Neural cell (in vitro differentiated cells): ENCODE results near the gene CARHSP1. TPM values are rescaled to one million over a fixed set of nuclear protein-coding genes. Genes with fewer than 3 reads are reported as not detected.

Experiments used
- H2AFZ ChIP-seq: fragments of 200-600, 300-800 bp; sonication (generic), shearing (Covaris generic); 2 replicates; pipeline ENCODE4 v1.6.0; 2014; ENCODE audit warnings: low read depth, mild to moderate bottlenecking, antibody characterized with exemption, low read length, moderate library complexity
- H3F3A ChIP-seq: fragments of 200-600 bp; shearing (Covaris generic); 2 replicates; pipeline ENCODE4 v1.6.1; 2016; ENCODE audit warnings: mild to moderate bottlenecking, moderate library complexity, mixed read lengths, antibody characterized with exemption, low read length; ENCODE audit not compliant: insufficient read depth, poor library complexity, severe bottlenecking
- H3K27ac ChIP-seq: fragments of 200-600, 300-800 bp; sonication (generic), shearing (Covaris generic); 2 replicates; pipeline ENCODE4 v1.5.1; 2014; ENCODE audit warnings: mild to moderate bottlenecking, low read length, moderate library complexity
- H3K27me3 ChIP-seq: fragments of 300-800, 200-600 bp; sonication (generic), shearing (Covaris generic); 2 replicates; pipeline ENCODE4 v1.6.0; 2014; ENCODE audit warnings: mild to moderate bottlenecking, low read depth, low read length, moderate library complexity; ENCODE audit not compliant: insufficient read depth
- H3K36me3 ChIP-seq: fragments of 300-800, 200-600 bp; sonication (generic), shearing (Covaris generic); 2 replicates; pipeline ENCODE4 v1.5.1; 2014; ENCODE audit warnings: mild to moderate bottlenecking, antibody characterized with exemption, low read length, moderate library complexity; ENCODE audit not compliant: insufficient read depth
- H3K4me2 ChIP-seq: fragments of 300-800, 200-600 bp; sonication (generic), shearing (Covaris generic); 2 replicates; pipeline ENCODE4 v1.6.0; 2014; ENCODE audit warnings: mild to moderate bottlenecking, low read length
- H3K4me3 ChIP-seq: fragments of 300-800, 200-600 bp; sonication (generic), shearing (Covaris generic); 2 replicates; pipeline ENCODE4 v1.5.1; 2014; ENCODE audit warnings: mild to moderate bottlenecking, low read length, moderate library complexity
- H3K79me2 ChIP-seq: fragments of 200-600 bp; shearing (Covaris generic); replicated peaks from 2 replicates; pipeline ENCODE4 v1.6.0; 2014; ENCODE audit warnings: mild to moderate bottlenecking, low read length, moderate library complexity; ENCODE audit not compliant: insufficient read depth
- H3K9ac ChIP-seq: fragments of 300-800, 200-600 bp; sonication (generic), shearing (Covaris generic); 2 replicates; pipeline ENCODE4 v1.6.1; 2016; ENCODE audit warnings: mild to moderate bottlenecking, low read length, mixed read lengths
- H3K9me2 ChIP-seq: fragments of 200-600 bp; shearing (Covaris generic); 2 replicates; pipeline ENCODE4 v1.6.1; 2016; ENCODE audit warnings: mild to moderate bottlenecking, low read length, mixed read lengths; ENCODE audit not compliant: insufficient read depth
- H3K9me3 ChIP-seq: fragments of 200-600, 300-800 bp; sonication (generic), shearing (Covaris generic); 2 replicates; pipeline ENCODE4 v1.6.1; 2016; ENCODE audit warnings: mild to moderate bottlenecking, mixed run types, low read length, moderate library complexity, mixed read lengths
- H4K20me1 ChIP-seq: fragments of 200-600 bp; shearing (Covaris generic); 2 replicates; pipeline ENCODE4 v1.6.1; 2016; ENCODE audit warnings: mild to moderate bottlenecking, mixed run types; ENCODE audit not compliant: insufficient read depth
- EP300 ChIP-seq: fragments of 450-650 bp; conservative IDR thresholded peaks from 2 replicates; pipeline ENCODE4 v1.6.1; 2014; ENCODE audit warnings: antibody characterized with exemption, mild to moderate bottlenecking, moderate library complexity; ENCODE audit not compliant: poor library complexity, severe bottlenecking
- EZH2 ChIP-seq: fragments of 200-600, 300-800 bp; shearing (Covaris generic), sonication (generic); IDR thresholded peaks from 2 replicates; pipeline ENCODE4 v1.6.1; 2014; ENCODE audit warnings: antibody characterized with exemption, low read length, borderline replicate concordance, mild to moderate bottlenecking; ENCODE audit not compliant: insufficient read depth, poor library complexity, severe bottlenecking
- MXI1 ChIP-seq: fragments of 450-650 bp; conservative IDR thresholded peaks from 2 replicates; pipeline ENCODE4 v1.6.1; 2014; ENCODE audit warnings: antibody characterized with exemption, mild to moderate bottlenecking; ENCODE audit not compliant: poor library complexity, severe bottlenecking
- POLR2AphosphoS5 ChIP-seq: IDR thresholded peaks from 2 replicates; pipeline ENCODE4 v1.6.1; 2012
- RAD21 ChIP-seq: fragments of 450-650 bp; conservative IDR thresholded peaks from 2 replicates; pipeline ENCODE4 v1.6.1; 2014; ENCODE audit warnings: antibody characterized with exemption, mild to moderate bottlenecking, moderate library complexity
- SMC3 ChIP-seq: fragments of 450-650 bp; conservative IDR thresholded peaks from 2 replicates; pipeline ENCODE4 v1.6.1; 2014; ENCODE audit warnings: antibody characterized with exemption, mild to moderate bottlenecking, moderate library complexity; ENCODE audit not compliant: poor library complexity
- TAF1 ChIP-seq: IDR thresholded peaks from 2 replicates; pipeline ENCODE4 v1.6.1; 2012; ENCODE audit warnings: low read depth
- polyA plus RNA-seq: library from polyadenylated mRNA; depleted of rRNA; stranded (reverse); fragments of >200 nt; gene quantifications from 2 replicates; pipeline ENCODE4 v1.2.3, GENCODE V29; 2014
- TF ChIP-seq, protein P1 (sequence below): IDR thresholded peaks from 2 replicates; pipeline ENCODE4 v1.6.1; 2012; ENCODE audit warnings: borderline replicate concordance
- TF ChIP-seq, protein P2 (sequence below): fragments of 450-650 bp; IDR thresholded peaks from 2 replicates; pipeline ENCODE4 v1.5.1; 2014; ENCODE audit warnings: antibody characterized with exemption, mild to moderate bottlenecking, moderate library complexity; ENCODE audit not compliant: poor library complexity, severe bottlenecking

Gene CARHSP1
- polyA plus RNA-seq, 1 donor from 2014 or later, result 102 TPM

DNA sequence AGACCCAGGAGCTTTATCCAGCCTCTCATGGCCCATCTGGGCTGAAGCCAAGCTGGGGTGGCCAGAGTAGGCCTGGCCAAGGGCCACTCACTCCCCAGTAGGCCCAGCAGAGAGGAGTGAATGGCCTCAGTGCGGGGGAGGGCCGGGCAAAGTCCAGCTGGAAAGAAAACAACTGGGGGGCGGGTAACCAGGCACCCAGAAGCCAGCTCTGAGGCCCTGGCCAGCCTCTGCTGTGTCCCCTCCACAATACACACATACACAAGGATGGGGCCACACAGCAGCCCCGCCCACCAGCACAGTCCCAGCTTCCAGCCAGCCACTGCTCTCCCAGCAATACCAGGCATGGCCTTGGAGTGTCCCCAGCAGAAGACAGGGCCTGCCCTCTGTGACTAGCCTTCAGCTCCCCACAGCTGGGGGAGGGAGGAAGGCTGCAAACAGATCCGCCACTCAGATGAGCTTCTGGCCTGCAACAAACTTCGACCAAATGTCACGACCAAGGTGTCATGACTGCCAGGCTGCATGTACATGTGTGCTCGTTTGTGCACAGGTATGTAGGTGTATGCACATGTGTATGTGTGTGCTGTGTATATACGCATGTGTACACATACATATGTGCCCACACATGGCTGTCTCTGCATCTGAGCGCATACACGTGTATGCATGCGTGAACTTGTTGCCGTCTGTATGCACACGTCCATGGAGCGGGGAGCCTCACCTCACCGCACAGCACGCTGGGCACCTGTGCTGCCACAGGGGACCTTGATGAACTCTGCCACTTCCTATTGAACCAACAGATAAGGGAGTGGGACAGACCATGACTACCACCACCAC is 5.0 kb downstream of the CARHSP1 start:
- no peaks in the 10 kb centered on the region for H3F3A ChIP-seq
- H3K4me3 ChIP-seq, result no peak overlapping the region
- no peak overlapping the region for H3K4me2 ChIP-seq
- no peaks in the 10 kb centered on the region for H3K9me2 ChIP-seq
- no peaks in the 10 kb centered on the region for H3K27me3 ChIP-seq
- H3K27ac ChIP-seq, result no peak overlapping the region
- peaks cover 3% of the 10 kb centered on the region for H4K20me1 ChIP-seq
- H3K9ac ChIP-seq, result no peak overlapping the region
- peaks cover 1% of the 10 kb centered on the region for H3K36me3 ChIP-seq
- H3K79me2 ChIP-seq, result peaks cover 73% of the 10 kb centered on the region
- no peak for TF ChIP-seq RAD21
- TF ChIP-seq SMC3, result no peak
- TF ChIP-seq, protein P1, sequence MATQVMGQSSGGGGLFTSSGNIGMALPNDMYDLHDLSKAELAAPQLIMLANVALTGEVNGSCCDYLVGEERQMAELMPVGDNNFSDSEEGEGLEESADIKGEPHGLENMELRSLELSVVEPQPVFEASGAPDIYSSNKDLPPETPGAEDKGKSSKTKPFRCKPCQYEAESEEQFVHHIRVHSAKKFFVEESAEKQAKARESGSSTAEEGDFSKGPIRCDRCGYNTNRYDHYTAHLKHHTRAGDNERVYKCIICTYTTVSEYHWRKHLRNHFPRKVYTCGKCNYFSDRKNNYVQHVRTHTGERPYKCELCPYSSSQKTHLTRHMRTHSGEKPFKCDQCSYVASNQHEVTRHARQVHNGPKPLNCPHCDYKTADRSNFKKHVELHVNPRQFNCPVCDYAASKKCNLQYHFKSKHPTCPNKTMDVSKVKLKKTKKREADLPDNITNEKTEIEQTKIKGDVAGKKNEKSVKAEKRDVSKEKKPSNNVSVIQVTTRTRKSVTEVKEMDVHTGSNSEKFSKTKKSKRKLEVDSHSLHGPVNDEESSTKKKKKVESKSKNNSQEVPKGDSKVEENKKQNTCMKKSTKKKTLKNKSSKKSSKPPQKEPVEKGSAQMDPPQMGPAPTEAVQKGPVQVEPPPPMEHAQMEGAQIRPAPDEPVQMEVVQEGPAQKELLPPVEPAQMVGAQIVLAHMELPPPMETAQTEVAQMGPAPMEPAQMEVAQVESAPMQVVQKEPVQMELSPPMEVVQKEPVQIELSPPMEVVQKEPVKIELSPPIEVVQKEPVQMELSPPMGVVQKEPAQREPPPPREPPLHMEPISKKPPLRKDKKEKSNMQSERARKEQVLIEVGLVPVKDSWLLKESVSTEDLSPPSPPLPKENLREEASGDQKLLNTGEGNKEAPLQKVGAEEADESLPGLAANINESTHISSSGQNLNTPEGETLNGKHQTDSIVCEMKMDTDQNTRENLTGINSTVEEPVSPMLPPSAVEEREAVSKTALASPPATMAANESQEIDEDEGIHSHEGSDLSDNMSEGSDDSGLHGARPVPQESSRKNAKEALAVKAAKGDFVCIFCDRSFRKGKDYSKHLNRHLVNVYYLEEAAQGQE, result no peak
- TF ChIP-seq POLR2AphosphoS5, result no peak
- TF ChIP-seq MXI1, result no peak
- TF ChIP-seq EP300, result no peak
- TF ChIP-seq TAF1, result no peak
- H2AFZ ChIP-seq, result no peak overlapping the region
- H3K9me3 ChIP-seq, result no peaks in the 10 kb centered on the region

DNA sequence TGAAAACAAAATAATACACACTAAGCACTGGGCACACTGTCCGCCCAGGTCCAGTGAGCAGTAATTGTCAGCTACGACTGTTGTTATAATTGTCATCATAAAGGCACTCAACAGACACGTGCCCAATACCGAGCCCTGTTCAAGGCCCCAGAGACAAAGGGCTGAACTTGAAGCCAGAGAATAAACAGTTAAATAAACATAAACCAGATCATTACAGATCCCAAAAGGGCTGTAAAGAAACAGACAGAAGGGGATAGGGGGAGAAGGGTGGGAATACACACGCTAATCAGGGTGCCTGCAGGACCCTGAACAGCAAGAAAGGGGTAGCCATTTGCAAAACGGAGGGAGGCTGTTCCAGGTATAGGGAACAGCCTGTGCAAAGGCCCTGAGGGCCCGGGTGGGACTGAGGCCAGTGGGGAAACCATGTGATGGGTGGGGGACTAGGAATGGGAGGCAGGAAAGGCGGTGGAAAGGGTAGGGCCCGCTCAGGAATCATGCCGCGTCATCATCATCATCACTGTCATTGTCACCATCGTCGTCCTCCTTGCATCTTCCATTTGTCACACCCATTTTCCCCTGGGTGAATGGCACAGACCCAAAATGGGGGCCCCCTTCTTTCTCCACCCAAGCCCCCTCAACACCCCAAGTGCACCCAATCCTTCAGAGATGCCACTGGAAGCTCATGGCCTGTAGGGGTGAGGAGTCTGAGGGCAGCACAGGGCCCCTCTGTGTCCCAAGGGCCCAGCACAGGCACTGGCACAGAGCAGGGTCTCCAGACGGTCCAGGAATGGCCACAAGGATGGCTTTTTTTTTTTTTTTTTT is 6.3 kb downstream of the CARHSP1 start:
- Histone ChIP-seq H3K9ac (no peak overlapping the region), H3K27ac (no peak overlapping the region), H3K9me2 (no peaks in the 10 kb centered on the region), H3K9me3 (no peaks in the 10 kb centered on the region), H4K20me1 (peaks cover 3% of the 10 kb centered on the region), H3F3A (no peaks in the 10 kb centered on the region), H3K4me3 (no peak overlapping the region), H3K27me3 (no peaks in the 10 kb centered on the region), H3K79me2 (peaks cover 65% of the 10 kb centered on the region), H2AFZ (no peak overlapping the region), H3K4me2 (no peak overlapping the region), H3K36me3 (peaks cover 10% of the 10 kb centered on the region)
- TF ChIP-seq POLR2AphosphoS5 (no peak), RAD21 (no peak), TAF1 (no peak), EZH2 (no peak), MXI1 (no peak), EP300 (no peak), SMC3 (no peak)
- TF ChIP-seq, protein P1, result no peak
- TF ChIP-seq, protein P2, sequence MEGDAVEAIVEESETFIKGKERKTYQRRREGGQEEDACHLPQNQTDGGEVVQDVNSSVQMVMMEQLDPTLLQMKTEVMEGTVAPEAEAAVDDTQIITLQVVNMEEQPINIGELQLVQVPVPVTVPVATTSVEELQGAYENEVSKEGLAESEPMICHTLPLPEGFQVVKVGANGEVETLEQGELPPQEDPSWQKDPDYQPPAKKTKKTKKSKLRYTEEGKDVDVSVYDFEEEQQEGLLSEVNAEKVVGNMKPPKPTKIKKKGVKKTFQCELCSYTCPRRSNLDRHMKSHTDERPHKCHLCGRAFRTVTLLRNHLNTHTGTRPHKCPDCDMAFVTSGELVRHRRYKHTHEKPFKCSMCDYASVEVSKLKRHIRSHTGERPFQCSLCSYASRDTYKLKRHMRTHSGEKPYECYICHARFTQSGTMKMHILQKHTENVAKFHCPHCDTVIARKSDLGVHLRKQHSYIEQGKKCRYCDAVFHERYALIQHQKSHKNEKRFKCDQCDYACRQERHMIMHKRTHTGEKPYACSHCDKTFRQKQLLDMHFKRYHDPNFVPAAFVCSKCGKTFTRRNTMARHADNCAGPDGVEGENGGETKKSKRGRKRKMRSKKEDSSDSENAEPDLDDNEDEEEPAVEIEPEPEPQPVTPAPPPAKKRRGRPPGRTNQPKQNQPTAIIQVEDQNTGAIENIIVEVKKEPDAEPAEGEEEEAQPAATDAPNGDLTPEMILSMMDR, result no peak
